Upper lobe of right lung (tissue), 1 donor: ENCODE results near the gene DLG2. TPM values are rescaled to one million over a fixed set of nuclear protein-coding genes. Genes with fewer than 3 reads are reported as not detected.

ENCODE experiments used
- ATAC-seq: fragments of 200-7000 bp; cut with Tn5 transposase; one replicate; pipeline ENCODE4 v1.9.1; 2020; ENCODE audit warnings: mild to moderate bottlenecking, moderate library complexity
- DNase-seq: peaks from one replicate; pipeline ENCODE4 v3.0.0-alpha.2; 2020
- H3K27ac ChIP-seq: fragments of 200-600 bp; one replicate; pipeline ENCODE4 v1.8.0; 2022
- H3K27me3 ChIP-seq: fragments of 200-600 bp; one replicate; pipeline ENCODE4 v1.8.0; 2022; ENCODE audit warnings: mild to moderate bottlenecking
- H3K36me3 ChIP-seq: fragments of 200-600 bp; one replicate; pipeline ENCODE4 v1.8.0; 2022
- H3K4me1 ChIP-seq: fragments of 200-600 bp; one replicate; pipeline ENCODE4 v1.8.0; 2022
- H3K4me3 ChIP-seq: fragments of 200-600 bp; one replicate; pipeline ENCODE4 v1.8.0; 2022; ENCODE audit warnings: mild to moderate bottlenecking
- H3K9me3 ChIP-seq: fragments of 200-600 bp; one replicate; pipeline ENCODE4 v1.8.0; 2022
- CTCF ChIP-seq: fragments of 200-600 bp; IDR thresholded peaks from one replicate; pipeline ENCODE4 v1.8.0; 2022; ENCODE audit warnings: antibody characterized with exemption
- intact Hi-C: fragments of 100-400 bp; cut with DNase I; formaldehyde crosslinking; loops from one replicate; pipeline ENCODE4 v1.11.0; 2022
- total RNA-seq: library from RNA; stranded (reverse); fragmentation: NEBNext Ultra II Directional; extraction: Animal tissue kit (Norgen Biotek cat#: 25700); gene quantifications from one replicate; pipeline ENCODE4 v1.2.1, GENCODE V29; 2021
- donor health status: DM: no; HTN: yes; CAD: no; lungs with severe emphysema.

Gene DLG2
- total RNA-seq, 1 donor from 2014 or later: 9.7 TPM

GRCh38 chr11:83611600-83611999 lies 2015.5 kb downstream of the DLG2 start:
- no peak overlapping the region for H3K27ac ChIP-seq
- no peaks in the 10 kb centered on the region for H3K36me3 ChIP-seq
- no peaks in the 10 kb centered on the region for H3K9me3 ChIP-seq
- H3K4me3 ChIP-seq: no peak overlapping the region
- intact Hi-C loops: no loop called here
- H3K4me1 ChIP-seq: no peaks in the 10 kb centered on the region
- ATAC-seq (no peak), DNase-seq (no peak)
- no peak for TF ChIP-seq CTCF
- no peaks in the 10 kb centered on the region for H3K27me3 ChIP-seq

DNA sequence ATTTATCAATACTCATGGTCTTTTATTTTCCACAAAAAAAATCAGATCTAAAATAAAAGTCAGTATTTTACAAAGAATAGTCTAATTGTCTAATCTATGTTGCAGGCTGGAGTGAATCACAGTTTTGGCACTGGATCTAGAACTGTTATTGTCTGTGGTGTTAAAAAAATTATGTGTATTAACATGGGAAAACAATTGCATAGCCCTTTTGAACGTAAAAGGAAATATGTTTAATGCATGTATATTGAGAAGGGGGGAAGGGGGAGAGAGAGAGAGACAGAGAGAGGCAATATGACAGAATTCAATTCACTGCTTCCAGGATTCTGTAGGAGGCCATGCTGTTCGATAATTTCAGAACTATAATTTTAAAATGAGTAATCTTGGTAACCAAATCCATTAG lies 2016.1 kb downstream of the DLG2 start:
- ATAC-seq (no peak), DNase-seq (no peak)
- Histone ChIP-seq H3K9me3 (no peaks in the 10 kb centered on the region), H3K4me3 (no peak overlapping the region), H3K36me3 (no peaks in the 10 kb centered on the region), H3K27me3 (no peaks in the 10 kb centered on the region), H3K27ac (no peak overlapping the region), H3K4me1 (no peaks in the 10 kb centered on the region)
- intact Hi-C loops: no loop called here
- TF ChIP-seq CTCF: no peak

DNA sequence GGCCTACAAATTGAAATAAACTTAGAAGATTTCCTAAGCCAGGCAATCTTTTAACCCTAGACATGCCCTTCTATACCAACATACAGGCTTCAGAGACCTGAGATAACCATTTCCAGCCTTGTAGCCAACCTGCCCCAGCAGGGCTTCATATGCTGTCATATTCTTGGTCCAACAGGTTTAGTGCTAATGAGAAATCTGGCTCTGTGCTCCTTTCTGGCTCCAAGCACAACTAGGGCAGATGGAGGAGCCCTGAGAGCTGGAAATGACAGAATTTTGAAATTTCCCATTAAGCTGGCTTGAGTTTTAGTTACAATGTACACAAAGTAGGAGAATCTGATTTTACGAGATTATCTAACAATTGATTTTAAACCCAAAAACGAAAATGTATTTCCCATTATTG lies 2018.0 kb downstream of the DLG2 start:
- no peaks in the 10 kb centered on the region for H3K36me3 ChIP-seq
- no peak for DNase-seq
- TF ChIP-seq CTCF: no peak
- intact Hi-C loops: no loop called here
- no peaks in the 10 kb centered on the region for H3K4me1 ChIP-seq
- no peak overlapping the region for H3K4me3 ChIP-seq
- H3K27me3 ChIP-seq: no peaks in the 10 kb centered on the region
- H3K9me3 ChIP-seq: no peaks in the 10 kb centered on the region
- no peak for ATAC-seq
- H3K27ac ChIP-seq: no peak overlapping the region

DNA sequence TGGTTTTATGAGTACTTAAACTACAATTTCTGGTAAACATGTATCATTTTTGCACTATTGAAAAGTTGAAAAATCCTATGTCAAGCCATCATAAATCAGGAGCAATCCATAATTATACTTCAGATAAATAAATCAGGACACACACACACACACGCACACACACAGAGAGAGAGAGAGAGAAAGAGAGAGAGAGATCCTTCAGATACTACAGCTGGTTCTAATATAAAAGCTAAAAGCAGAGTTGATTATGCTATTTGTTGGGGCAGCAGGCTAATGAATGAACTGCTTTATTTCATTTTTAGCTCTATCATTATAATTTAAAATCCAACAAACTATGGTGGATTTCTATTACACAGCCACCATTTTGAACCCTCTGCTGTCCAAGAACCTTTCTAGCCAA lies 2018.6 kb downstream of the DLG2 start:
- intact Hi-C loops: no loop called here
- Histone ChIP-seq H3K9me3 (no peaks in the 10 kb centered on the region), H3K27me3 (no peaks in the 10 kb centered on the region), H3K36me3 (no peaks in the 10 kb centered on the region), H3K4me3 (no peak overlapping the region), H3K4me1 (no peaks in the 10 kb centered on the region), H3K27ac (no peak overlapping the region)
- ATAC-seq (no peak), DNase-seq (no peak)
- TF ChIP-seq CTCF: no peak

- no peaks in the 10 kb centered on the region for H3K4me1 ChIP-seq
- DNase-seq (no peak), ATAC-seq (no peak)
- H3K9me3 ChIP-seq: no peaks in the 10 kb centered on the region
- intact Hi-C loops: no loop called here
- H3K4me3 ChIP-seq: no peak overlapping the region
- no peaks in the 10 kb centered on the region for H3K27me3 ChIP-seq
- no peak overlapping the region for H3K27ac ChIP-seq
- TF ChIP-seq CTCF: no peak
- H3K36me3 ChIP-seq: no peaks in the 10 kb centered on the region
These were observed 2025.1 kb downstream of the DLG2 start for GRCh38 chr11:83601914-83602527.
